PFSK-1 (cell line): ENCODE results near the gene SNTB2.

ENCODE experiments used
- POLR2AphosphoS5 ChIP-seq: IDR thresholded peaks from 2 replicates; pipeline ENCODE4 v1.6.1; 2012; ENCODE audit warnings: low read depth, mild to moderate bottlenecking, control low read depth, low read length, moderate library complexity
- REST ChIP-seq, 2 experiments: IDR thresholded peaks; 2 replicates each; pipeline versions ENCODE4 v1.6.1 to v1.8.0; 2011 to 2012; ENCODE audit warnings: low read depth in 2 of 2, low read length in 2 of 2, control low read depth in 1 of 2, inconsistent platforms in 1 of 2, mild to moderate bottlenecking in 1 of 2, moderate library complexity in 1 of 2; ENCODE audit not compliant: insufficient read depth in 1 of 2

GRCh38 chr16:69329369-69330285 lies 142.7 kb downstream of the SNTB2 start:
- no peak for TF ChIP-seq REST (IDR thresholded peaks at IDR 0.05; ENCODE audit: insufficient read depth in 1 of 2, low read depth in 2 of 2, low read length in 2 of 2)
- TF ChIP-seq POLR2AphosphoS5: no peak
